Measurements from ENCODE around the gene PDGFC.

The PDGFC gene

GRCh38 chr4:156972379-156973015 lies 898 bp upstream of the PDGFC start:
- no peak for DNase-seq

GRCh38 chr4:156971165-156971675 lies 379 bp downstream of the PDGFC start:
- DNase-seq, result no peak

DNA sequence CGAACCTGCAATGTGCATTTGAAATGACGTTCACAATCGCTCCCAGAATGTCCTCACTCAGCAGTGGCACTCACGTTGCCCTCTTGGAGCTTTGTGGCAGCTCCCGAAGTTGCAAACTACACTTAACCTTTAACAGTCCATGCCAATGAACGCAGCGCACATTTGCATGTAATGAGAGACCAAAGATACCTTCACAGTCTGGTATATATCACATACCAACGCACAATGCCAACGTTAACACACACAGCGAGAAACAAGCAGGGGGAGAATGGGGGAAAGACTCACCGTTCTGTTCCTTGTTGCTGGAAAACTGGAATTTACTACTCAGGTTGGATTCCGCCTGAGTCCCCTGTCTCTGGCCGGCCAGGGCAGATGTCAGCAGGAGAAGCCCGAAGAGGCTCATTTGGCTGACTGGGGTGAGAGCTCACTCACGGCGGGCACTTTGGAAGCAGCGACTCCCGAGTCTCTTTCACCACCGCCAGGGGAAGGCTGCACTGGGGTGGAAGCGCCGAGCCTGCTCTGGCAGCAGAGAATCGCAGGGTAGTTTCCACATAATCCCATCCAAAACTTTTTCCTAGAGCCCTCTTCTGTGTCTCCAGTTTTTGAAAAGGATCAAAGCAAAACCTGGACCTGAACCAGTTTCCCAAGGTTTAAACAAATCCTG lies 966 bp downstream of the PDGFC start:
- DNase-seq, result no peak

DNA sequence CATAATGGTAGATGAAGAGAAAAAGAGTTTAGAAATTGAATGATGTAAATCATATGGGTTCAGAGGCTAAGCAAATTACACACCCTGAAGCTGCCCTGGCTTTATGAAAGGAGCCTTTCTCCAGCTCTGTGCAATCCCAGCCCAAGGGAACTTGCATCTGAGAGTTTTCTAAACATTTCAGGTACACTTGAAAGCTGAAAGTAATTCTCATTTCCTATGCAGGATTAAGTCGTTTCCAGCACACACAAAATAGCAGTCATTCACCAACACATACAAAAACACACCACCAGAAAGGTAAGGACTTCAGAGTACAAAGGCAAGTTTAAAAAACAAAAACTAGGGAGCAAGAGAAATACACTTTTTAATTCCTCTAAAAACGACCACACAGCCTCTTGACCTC lies 1.7 kb downstream of the PDGFC start:
- no peak for DNase-seq

- DNase-seq, result no peak
Measured at GRCh38 chr4:156969101-156969500, 2.5 kb downstream of the PDGFC start.

- DNase-seq, result no peak
Measured at GRCh38 chr4:156968479-156968984, 3.1 kb downstream of the PDGFC start.

DNA sequence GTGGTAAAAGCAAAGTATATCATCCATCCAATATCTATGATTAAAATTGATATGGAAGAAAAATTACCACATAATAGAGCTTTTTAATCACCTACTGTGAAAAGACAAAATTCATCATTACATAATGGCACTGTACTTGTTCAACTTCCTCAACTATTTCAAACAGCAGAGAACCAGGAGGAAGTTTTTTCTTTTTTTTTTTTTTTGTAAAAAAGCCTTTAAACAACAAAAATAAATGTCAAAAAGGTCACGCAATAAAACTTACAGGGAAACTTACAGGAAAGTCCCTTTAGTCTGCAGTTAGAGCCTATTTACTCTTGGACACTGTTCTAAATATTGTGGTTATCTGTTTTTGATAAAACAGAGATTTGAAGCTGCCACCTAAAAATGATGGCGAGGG lies 4.8 kb downstream of the PDGFC start:
- DNase-seq, result no peak

DNA sequence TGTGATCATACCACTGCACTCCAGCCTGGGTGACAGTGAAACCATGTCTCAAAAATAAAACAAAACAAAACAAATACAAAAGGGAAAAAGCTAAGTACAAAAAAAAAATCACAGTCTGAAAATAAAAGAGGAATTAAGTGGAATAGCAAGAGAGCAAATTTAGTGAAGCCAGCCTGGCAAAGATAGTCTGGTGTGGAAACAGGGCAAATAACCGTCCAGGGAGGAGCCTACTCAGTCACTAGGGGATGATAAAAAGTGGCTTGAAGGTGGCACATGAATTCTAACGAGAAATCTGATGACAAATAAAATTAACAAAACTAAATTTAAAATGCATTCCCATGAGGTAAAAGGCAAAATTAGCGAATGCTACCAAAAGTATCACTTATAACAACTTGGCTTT lies 8.2 kb downstream of the PDGFC start:
- DNase-seq, result no peak

DNA sequence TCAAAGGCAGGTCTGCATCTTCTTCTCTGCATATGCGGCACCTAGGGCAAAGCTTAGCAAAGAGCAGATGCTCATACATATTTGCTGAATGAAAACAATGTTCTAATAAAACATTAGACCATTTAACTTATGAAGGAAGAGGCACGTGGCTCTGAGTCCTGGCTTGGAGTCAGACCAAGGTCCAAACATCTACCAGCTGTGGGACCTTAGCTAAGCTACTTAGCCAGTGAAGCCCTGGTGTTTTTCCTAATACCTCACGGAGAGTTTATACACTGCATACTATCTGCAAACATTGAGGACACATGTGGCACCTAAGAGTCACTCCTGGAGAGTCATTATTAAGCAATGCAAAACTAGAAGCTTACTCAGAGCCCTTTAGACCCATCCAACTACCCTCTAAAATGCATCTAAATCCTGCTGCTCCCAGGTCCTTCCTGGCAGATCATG lies 9.0 kb downstream of the PDGFC start:
- no peak for DNase-seq

GRCh38 chr4:156962058-156962358 lies 9.6 kb downstream of the PDGFC start:
- no peak for DNase-seq

- no peak for DNase-seq
Measured at GRCh38 chr4:156961196-156962057, 10.2 kb downstream of the PDGFC start.

DNA sequence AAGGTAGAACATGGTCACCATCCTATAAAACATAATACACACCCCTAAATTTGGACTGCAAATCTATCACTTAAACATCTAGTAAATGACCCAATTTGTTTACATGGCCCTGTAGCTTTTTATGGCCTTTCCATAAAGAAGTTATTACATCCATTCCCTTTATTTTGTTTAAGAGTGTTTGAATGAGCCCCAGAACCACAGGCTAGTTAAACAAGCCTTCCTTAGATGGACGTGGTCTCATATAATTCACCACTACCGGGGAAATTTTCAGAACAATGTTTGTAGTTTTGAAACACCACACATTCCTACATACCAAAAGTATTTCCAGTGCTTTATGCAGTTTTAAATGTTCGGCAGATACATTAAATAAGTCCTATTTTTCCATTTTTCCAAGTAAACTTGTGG lies 12.3 kb downstream of the PDGFC start:
- no peak for DNase-seq

GRCh38 chr4:156958276-156959074 lies 13.1 kb downstream of the PDGFC start:
- no peak for DNase-seq

- no peak for DNase-seq
Measured at GRCh38 chr4:156957556-156957955, 14.0 kb downstream of the PDGFC start.

DNA sequence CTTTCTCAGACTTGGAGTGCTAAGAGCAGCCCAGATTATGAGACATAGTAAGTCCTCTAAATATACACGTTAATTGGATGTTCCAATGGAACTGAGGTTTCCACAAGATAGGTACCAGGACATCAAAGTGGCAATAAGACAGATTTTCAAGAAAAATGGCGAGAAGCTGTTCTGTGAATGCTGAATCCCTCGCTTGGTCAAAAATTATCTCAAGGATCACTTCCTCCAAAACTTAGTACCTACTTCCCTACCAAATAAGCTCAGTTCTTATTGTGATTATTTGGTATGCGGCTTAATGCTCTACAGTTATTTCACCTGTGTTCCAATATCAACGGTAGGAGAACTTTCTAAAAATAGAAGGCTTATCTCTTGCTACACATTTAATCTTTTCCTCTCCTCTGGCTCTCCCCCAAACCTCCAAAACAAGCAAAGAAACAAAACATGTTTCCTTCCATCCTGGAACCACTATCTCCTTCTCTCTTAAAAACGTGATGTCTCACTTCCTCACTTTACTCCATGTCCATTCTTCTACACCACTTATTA lies 14.7 kb downstream of the PDGFC start:
- no peak for DNase-seq

- DNase-seq, result no peak
Measured at GRCh38 chr4:156956359-156956758, 15.2 kb downstream of the PDGFC start.

GRCh38 chr4:156954587-156954986 lies 17.0 kb downstream of the PDGFC start:
- no peak for DNase-seq

DNA sequence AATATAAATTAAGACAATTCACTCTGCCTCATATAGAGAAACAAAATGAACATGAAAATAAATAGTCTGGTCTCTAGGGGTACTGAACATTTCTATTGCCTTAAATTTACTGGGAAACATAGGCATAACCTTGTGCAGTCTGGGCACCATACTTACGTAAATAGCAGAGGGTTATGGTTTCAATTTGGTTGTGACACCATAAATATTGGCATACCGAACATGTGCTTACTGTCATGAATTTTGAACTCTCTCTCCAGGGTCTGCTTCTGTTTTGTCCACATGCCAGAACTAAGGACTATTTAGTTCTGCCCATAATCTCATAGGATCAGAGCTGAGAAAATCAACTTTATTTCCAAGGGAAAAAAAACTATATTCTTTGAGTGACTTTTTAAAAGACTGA lies 17.6 kb downstream of the PDGFC start:
- DNase-seq, result no peak

GRCh38 chr4:156953001-156953400 lies 18.6 kb downstream of the PDGFC start:
- DNase-seq, result no peak

DNA sequence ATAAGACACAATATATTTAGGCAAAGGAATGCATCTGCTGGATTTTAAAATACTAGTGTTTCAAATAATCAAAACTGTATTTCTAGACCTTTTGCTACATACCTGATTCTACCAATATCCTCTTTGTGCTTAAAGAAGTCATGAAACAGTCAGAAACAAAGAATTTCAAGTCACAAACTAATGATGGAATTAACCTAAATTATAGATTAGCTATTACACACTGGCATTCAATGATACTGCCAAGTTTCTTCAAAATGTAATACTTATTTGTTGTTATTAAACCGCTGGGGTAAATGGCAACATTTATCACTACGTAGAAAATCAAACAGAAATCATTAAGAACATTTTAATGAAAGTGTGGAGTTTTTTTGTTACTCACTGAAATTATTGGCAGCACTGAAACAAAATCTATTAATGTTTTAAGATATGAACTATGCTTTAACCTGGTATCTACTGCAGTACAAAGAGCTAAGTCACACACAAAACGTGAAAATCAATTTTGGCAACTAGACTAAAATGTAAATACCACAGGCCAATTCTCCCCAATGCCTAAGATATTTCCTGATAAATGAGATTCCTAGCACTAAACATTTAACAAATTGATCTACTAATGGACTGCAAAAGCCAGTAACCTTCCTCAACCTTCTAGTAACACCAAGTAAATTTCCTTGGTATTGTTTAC lies 19.4 kb downstream of the PDGFC start:
- no peak for DNase-seq

GRCh38 chr4:156950948-156951347 lies 20.7 kb downstream of the PDGFC start:
- DNase-seq, result no peak

- DNase-seq, result no peak
Measured at GRCh38 chr4:156950090-156950489, 21.5 kb downstream of the PDGFC start.

Measured in NCI-H1436 (cell line).